ENCODE data around the gene IP6K3.
A peak's percentile ranks its signal among the peaks of the same experiment; 100 is the strongest.

The IP6K3 gene

DNA sequence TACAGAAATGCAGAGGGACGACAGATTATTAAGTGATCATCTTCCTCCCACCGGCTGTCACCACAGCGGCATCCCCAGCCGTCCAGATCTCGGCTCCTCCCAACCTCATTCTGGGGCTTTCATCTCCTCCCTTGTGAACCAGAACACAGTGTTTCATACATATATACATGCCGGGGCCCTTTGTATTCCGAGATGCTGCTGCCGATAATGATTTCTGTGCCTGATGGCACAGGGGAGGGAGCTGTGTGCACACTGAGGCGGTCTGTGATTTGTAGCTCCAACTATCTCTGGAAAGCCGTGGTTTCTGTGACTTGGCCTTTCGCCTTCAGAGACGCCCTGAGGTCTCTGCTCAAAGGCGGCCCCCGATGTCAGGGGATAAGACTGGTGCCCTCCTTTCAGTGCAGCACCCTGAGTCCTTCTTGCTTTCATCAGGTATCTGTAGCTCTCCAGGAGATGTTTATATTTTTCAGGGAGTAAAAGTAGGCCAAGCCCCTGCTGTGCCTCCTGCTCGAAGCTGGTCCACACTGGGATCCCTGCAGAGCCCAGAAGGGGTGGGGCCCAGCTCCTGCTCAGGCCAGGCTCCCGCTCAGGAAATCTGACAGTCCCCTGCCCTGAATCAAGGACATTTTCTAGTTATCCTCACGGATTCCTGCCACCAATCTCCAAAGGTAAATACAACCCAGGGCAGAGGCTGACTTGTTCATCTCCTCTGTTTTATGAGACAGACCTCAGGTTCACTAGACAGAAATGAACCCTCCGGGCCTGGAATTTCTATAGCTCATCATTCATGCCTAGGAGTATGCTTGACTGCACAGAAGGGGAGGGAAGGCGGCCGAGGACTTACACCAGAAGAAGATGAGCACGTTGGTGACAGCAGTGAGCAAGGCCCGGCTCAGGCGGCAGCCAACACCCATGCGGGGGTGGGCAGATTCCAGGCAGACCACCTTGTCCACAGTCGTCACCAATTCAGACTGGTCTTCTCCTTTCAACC lies 31.0 kb upstream of the IP6K3 start:
- DNase-seq, result no peak

DNA sequence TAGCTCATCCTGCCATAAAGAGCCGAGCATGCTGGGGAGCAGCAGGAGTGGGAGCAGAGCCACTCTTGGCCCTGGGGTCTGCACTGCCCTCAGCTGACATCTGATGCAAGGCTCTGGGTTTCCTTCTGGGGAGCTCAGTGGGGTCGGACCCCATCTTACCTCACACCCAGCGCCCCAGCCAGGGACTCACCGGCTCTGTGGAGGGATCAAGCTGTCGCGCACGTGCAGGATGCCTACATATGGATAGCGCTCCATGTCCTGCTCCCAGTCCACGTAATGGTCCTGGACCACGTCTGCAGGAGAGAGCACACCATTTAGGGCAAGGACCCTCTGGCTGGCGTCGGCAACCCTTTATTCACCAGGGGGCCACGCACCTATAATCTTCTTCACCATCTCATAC lies 30.1 kb upstream of the IP6K3 start:
- no peak for DNase-seq

DNA sequence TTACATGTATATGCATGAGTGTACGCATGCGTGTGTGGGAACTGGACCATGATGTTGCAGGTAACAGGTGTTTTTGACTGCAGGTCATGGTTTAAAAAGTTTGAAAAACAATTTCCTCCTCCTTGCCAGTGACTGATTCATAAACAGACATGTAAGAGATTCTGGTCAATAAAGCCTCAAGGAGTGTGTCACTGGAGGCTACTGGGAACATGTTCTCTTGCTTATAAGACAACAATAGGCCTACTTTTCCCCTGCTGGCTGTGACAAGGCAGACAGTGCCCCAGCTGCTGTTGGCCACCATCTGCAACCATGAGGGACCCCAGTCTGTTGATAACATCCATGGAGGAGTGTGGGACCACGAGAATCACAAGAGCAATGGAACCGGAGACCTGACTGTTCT lies 29.5 kb upstream of the IP6K3 start:
- no peak for DNase-seq

DNA sequence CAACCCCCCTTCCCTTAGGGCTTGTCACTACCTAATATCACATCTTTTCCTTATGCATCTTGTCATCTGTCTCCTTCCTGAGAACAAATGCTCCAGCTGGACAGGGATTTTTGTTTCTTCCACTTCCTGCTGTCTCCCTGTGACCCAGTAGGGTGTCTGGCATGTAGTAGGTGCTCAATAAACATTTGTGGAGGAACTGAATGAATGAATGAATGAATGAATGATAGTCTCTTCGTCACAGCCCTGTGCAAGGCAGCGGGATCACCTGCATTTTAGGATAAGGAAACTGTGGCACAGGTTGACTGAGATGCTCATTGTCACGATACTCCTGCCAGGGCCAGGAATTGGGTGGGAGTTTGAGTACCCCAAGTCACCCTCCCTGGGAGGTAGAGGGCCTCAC lies 28.1 kb upstream of the IP6K3 start:
- no peak for DNase-seq

DNA sequence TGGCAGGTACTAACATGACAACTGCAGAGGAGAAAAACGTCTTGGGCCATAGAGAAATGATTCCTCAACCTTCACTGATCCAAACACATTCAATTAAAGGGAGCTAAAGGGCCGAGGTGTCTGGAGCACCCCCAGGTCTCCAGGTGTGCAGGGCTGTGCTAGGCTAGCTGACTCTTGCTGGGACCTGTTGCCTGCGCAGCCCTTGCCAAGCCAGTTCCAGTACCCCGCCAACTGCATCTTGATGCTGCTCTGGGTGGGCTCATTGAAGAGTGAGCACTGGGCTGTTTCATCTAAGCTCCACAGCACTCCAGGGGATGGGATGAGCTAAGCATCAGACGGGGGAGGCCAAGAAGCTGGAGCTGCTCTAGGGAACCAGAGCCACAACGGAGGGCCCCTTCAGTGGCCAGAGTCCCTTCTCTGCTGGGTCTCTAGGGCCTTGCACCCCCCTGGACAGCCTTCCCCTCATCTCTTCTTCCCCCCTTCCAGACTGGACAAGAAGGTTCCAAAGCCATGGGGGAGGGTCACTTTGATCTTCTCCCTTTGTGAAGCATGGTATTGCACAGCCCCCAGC lies 26.3 kb upstream of the IP6K3 start:
- no peak for DNase-seq

DNA sequence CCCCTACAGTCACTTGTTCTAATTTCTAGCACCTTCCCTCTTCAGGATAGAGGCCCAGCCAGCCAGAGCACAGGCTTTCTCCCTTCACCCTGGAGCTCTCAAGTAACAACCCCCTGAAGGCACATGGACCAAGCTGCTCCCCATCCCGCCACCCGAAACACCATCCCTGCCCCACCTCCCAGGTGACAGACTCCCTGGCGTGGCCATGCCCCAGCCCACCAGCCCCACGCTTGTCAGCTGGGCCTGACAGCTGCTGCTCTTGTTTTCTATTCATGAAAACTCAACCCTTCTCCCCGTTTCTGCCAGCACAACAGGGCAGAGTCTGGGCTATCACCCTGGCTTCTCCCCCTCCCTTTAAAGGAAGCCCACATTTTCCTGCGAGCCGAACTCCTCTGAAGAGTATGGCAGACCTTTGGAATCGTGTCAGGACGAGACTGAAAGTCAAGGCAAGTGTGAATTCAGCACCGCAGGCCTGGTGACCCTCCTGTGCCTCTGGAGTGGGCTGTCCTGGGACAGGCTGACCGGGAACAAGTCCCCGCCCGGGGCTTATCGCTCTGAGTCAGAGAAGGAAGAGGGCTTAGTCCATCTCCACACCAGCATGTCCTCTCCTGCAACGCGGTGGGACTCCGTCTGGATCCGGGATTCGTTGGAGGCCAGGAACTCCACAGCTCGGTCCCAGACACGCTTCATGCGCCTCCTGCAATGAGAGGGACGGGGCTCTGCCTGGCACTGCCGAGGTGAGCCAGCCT lies 25.6 kb upstream of the IP6K3 start:
- no peak for DNase-seq

DNA sequence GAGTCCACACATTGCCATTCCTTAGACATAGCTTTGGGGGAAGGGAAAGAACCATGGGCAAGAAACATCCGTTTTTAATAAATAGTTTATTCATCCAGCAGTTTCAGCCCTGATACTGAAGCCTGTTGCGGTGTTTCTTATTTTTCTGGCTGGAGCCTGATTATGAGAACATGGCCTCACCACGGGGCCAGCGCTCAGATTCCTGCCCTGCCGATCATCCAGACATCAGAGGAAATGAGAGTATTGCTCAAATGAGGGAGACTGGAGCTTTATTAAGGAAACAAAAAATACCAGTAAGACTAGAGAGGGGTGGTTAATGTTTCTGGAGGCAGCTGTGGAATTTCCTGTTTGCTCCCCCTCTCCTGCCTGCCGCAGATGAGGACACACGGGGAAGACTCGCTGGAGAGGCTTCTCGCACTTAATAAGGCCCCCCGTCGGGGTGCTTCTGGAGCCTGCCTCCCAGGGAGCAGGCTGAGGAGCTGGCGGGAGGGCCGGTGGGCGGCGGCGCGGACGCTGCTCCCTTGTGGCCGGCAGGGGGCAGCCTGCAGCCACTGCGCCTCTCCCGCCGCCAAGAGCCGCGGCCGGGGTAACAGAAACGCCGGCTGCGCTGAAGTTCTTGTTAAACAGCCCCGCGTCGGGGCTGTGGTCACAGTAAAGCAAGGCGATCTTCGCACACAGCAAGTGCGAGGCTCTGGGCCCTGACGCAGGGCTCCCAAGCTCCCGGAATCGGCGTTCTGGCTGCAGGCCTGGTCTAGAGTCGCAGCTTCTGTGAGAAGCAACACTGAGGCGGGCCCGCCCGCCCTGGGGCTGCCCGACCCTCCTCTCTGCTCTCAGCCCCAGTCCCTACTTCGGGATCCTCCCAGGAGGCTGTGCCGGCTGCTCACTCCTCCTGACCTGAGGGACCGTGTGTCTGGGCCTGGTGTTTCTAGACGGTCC lies 24.7 kb upstream of the IP6K3 start:
- peak; percentile 62 for DNase-seq

DNA sequence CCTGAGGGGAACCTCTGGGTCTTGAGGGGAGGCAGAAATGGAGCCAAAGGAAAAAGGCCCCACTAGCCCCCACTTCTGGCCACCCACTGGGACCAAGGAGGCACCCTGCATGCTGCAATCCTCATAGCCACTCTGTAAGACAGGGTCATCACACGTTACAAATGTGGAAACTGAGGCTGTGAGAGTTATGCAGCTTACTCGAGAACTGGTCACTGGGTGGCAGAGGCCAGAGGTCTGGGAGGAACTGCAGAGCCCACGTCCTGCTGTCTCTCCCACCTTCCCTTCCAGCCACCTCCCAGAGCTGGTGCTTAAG lies 24.1 kb upstream of the IP6K3 start:
- DNase-seq, result no peak

DNA sequence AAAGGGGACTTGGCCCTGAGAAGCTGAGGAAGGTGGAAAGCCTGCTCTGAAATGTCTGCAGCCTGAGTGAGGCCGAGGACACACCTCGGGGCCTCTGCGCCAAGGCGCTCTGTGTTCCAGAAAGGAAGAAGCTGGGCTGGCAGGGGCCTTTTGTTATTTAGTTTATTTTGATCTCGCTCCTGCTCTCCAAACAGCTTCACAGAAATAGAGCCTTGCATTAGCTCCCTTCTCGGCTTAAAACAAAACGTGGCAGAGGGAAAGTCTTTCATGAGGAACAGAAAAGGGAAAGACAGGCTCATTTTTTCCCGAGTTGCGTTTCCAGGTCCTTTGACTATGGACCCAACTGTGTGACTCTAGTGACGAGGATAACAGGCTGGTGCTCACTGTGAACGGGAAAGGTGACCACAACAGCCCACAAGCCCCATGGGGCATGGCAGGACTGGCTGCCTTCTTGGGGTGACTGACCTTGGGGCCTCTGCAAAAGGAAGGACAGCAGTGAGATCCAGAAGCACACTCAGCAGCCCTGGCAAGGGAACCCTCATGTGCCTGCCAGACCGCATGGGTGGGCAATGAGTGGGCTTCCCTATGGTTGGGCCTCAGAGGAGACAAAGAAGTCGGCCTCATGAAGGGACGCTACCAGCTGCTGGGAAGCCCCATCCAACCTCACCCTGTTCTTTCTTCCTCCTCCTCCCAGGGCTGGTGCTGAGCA lies 23.6 kb upstream of the IP6K3 start:
- peak; percentile 31 for DNase-seq

DNA sequence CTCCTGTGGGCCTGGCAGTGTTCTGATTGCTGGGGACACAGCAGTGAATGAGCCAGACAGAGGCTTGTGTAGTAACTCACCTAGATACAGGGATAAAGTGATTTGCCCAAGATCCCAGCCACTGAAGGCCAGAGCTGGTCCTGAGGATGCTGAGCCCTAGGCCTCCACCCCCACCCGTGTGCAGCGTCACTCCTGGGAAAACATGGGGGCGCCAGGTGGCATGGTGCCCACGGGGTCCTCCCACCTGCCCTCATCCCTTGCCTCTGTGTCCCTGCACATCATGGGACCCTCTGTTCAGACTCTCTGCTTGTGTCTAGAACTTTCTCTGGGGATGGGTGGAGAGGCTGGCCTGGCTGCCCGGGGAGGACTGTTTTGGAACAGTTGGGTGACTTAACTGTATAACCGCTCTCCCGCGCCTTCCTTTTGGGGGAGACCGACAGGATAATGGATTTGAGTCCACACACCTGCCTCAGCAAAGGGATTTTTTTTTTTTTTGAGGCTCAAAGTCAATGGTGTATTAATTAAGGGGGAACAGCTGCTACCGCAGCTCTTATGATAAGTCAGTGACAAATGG lies 22.6 kb upstream of the IP6K3 start:
- peak; percentile 32 for DNase-seq

DNA sequence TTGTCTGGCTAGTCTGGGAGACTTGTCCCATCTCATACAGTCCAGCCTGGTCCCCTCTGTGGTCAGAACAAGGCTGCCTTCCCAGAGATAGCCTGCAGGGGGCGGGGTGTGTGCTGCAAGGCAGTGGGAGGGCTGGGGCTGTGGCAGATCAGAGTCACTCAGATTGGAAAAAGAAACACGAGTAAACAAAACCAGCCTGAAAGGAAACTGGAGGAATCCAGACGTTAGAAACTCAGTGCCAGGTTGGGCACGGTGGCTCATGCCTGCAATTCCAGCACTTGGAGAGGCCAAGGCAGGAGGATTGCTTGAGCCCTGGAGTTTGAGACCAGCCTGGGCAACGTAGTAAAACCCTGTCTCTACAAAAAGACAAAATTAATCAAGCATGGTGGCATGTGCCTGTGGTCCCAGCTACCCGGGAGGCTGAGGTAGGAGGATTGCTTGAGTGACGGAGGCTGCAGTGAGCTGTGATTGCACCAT lies 22.0 kb upstream of the IP6K3 start:
- peak; percentile 63 for DNase-seq

DNA sequence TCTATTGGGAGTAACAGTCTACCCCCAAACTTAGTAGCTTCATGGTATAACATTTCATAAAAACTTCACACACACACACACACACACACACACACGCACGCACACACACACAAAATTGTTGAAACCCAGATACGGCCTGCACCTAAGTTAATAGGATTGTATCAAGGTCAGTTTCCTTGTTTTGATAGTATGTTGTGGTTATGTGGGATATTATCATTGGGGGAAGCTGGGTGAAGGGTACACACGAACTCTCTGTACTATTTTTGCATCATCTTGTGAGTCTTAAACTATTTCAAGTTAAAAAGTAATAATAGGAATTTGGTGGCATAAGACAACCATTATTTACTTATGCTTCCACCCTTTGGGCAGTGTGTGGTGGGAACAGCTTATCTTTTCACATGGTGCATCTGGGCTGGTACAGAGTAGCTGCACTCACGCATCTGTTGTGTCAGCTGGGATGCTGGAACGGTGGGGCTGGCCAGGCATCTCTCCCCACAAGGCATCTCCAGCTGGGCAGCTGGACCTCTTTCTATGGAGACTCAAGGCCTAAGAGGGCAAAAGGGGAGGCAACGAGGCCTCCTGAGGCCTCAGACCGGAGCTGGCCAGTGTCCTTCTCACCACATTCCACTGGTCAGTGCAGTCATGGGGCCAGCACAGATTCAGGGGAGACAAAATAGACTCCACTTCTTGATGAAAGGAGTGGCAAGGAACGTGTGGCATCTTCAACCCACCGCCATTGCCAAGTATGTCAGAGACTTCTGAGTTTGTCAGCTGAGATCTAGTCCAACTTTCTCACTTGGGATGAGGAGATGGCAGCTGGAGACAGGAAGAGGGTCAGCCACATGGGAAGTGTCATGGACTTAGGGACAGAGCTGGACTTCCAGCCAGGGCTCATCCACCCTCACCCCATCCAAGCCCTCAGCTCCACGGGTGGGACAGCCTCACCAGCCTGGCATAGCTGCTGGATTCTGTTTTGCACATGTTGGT lies 20.5 kb upstream of the IP6K3 start:
- DNase-seq, result no peak

DNA sequence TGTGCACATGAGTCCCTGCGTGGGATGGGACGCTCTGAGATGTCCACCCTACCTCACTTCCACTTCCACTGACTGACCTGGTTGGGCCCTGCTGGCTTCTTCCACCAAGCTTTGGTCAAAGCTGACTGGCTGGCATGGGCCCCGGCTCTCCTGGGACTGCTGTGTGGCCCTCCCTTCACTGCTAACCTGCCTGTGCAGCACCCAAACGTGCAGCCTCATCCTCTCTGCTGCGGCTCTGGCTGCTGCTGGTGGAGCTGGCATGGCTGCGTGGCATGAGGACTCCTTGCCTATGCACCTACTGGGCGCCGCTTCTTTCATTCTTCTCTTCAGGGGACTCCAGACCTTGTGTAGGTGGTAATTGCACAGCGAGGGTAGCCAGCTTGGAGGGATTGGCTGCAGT lies 18.7 kb upstream of the IP6K3 start:
- DNase-seq, result no peak

DNA sequence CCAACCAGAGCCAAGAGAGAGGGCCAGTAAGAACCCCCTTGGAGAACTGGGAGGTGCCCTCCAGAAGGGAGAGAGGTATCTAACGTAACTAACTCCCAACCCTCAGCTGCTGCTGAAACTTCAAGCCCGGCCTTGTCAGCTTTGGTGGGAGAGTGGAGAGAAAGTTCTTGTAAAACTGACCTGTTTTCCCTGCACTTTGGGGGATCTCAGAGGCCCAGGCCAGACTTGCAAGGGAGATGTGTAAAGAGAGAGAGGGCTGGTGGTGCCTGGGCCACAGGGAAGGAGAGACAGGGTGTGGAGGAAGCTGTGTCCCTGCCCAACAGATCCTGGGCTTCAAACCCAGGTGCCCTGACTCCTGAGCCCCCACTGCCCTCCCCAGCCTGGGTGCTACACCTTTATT lies 17.3 kb upstream of the IP6K3 start:
- no peak for DNase-seq

DNA sequence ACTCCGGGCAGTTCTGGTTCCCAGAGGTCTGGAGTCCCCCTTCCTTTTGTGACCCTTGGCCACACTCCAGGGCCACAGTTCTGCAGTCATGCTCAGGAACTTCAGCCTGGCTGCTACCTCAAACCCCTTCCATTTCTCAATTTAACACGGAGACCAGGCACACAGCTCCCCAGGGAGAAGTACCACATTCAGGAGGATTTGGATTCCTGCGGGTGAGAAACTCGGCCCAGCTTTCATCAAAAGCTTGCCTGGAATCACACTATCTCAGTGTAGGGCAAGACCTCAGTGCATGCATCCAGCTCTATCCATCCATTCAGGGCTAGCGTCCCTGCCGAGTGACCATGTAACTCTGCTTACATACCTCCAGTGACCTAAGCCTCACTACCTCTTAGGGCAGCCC lies 16.8 kb upstream of the IP6K3 start:
- DNase-seq, result no peak

DNA sequence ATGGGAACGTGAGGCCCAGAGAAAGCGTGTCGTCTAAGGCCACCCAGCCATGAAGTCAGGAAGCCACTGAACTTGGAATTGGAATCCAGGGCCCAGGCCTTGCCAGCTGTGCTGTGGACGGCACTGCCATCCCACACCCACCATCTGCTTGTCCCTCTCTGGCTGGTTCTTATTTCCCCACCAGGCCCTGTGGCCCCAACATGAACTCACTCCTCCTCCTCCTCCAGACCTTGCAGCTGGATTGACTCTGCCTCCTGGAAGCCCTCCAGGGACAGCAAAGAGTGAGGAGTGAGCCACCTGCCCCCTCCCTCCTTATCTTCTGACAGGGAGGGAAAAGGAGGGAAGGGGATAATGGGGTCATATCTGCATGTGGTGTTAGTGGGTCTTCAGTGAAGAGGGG lies 16.0 kb upstream of the IP6K3 start:
- DNase-seq, result no peak

DNA sequence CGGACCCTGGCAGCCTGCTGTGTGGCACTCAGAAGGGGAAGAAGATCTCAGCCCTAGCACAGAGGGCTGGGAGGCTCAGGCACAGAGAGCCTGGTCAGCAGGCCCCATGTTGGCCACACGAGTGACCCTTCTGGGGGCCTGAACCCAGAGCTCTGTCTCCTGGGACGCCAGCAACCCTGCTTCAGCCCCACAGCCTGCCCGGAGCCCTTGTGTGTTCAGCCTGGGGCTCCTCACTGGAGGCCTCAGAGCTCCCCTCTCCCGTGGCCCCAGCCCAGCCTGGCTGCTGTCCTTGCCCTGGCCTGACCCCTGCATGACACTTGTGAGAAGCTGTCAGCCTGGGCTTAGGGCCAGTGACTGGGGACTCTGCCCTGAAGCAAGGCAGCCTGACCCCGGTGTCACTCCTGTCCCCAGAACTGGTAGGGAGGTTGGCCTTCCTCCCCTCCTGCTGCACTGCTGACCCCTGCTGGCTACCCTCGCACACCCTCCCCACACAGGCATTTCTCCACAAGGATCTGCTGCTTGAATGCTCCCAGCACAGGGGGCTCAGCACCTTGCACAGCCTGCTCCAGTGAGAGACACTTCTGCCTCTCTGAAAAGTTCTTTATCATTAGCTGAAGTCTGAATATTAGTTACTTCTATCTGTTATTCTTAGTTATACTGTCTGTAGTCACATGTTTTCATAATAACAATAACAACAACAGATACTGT lies 15.4 kb upstream of the IP6K3 start:
- peak; percentile 53 for DNase-seq

DNA sequence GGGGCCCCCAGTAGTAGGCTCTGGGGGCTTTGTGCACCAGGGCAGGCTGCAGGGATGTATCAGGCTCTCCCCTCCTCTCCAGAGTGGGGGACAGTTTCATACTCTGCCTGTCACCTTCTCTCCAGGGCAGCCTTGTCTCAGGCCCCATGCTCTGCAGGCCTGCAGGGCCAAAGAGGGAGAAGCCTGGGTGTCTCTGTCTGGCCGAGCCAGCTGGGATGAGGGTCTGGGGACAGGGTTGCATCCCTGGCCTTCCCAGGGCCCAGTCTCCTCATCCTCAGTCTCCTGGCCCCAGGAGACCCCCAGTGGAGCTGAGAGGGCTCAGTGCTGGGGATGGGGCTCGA lies 14.8 kb upstream of the IP6K3 start:
- DNase-seq, result no peak

DNA sequence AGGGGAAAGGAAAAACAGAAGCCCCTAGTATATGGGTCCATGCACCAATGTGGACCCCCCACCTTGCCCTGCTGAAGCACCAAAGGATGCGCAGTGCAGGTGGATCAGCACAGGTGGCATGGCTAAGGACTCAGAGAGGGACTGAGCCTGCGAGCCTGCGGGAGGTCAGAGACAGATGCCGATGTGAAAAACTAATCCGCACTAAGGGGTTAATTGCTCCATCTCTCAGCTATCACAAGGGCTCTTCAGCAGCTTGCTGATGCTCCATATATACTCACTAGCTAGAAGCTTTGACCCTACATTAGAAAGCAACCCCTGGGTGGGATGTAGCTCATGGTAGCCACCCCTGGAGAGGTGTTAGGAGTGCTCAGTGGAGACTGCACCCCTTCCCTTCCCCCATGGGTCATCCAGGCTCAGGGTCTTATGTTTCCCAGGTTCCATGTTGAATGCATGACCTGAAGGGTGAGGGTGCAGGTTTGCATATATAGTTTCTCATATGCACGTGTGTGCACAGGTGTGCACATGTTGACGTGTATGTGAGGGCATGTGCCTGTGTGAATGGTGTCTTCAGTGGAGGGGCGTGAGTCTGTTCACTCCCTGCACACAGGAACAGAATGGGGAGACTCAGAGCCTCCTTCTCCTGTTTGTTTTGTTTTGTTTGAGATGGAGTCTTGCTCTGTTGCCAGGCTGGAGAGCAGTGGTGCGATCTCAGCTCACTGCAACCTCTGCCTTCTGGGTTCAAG lies 13.4 kb upstream of the IP6K3 start:
- DNase-seq, result peak; percentile 17
